ENCODE results near the gene AGPAT4. TPM values are rescaled to one million over a fixed set of nuclear protein-coding genes. Genes with fewer than 3 reads are reported as not detected.

AGPAT4 gene
- total and polyA plus RNA-seq, 2 of the 13 experiments (the other 11 are each of a cell fraction or from before 2014, with no cell fraction given) = 0.07 to 0.13 TPM

DNA sequence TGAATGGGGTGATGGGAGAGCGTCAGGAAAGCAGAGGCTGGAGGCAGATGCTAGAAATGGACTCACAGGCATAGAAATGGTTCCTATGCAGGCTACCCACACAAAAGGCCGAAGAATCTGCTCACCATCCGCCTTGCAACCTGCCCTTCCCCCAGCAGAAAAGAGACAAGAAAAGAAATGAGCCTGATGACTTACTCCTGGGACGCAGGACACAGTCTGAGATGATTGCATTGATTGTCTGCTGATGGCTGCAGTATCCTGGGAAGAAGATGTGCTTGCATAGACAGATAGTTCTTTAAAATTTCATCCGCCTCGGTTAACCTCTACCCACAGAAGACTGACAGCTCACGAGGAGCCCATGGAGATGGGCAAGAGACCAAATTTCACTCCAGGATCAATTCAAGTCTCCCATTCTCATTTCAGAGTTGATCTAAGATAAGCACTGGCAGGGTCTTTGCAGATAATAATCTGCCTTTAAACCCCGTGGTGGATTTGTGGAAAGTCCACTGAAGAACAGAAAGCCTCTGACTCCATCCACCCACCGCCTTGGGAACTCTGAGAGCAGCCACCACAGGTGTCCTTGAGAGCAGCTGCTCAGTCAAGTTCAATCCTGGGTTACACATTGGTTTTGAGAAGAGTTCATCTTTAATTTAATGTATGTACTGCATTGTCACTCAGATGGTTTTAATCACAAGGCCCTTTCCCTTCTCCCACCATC lies 7.2 kb downstream of the AGPAT4 start:
- Histone ChIP-seq H3K9ac (ENCODE audit: insufficient read depth, low read depth, low read length) (no peak overlapping the region), H3K27me3 (ENCODE audit: control insufficient read depth in 1 of 2, insufficient read depth in 2 of 2, low read length in 2 of 2) (0 out of 5 replicates have a peak, but pooled peaks cover 0 to 5% of the 10 kb centered on the region in 2 experiments), H3K4me1 (ENCODE audit: insufficient read depth, low read length) (no peaks in the 10 kb centered on the region), H3K36me3 (replicated peaks in 1 of 2; ENCODE audit: control insufficient read depth in 1 of 2, insufficient read depth in 2 of 2, low read length in 2 of 2) (no peaks in the 10 kb centered on the region), H2AFZ (ENCODE audit: low read length) (no peak overlapping the region), H3K4me2 (ENCODE audit: low read depth, low read length) (no peak overlapping the region), H3K4me3 (replicated peaks in 1 of 3; ENCODE audit: insufficient read depth in 1 of 3, low read depth in 2 of 3, low read length in 3 of 3) (no peak overlapping the region), H3K27ac (ENCODE audit: extremely low read length, insufficient read depth, low read length) (no peak overlapping the region), H4K20me1 (ENCODE audit: insufficient read depth, low read length) (no peaks in the 10 kb centered on the region), H3K9me3 (ENCODE audit: low read length) (no peaks in the 10 kb centered on the region), H3K79me2 (ENCODE audit: insufficient read depth, low read length) (no peaks in the 10 kb centered on the region)
- DNase-seq (ENCODE audit: low spot score) (no peak), ATAC-seq (no peak), FAIRE-seq (no peak)
- POLR2A ChIA-PET = no interaction called here
- 26% methylated on average over 9 of the region's 9 CpGs for WGBS (ENCODE audit: low lambda C conversion rate)
- no peak for TF ChIP-seq PTBP1 (IDR thresholded peaks at IDR 0.05; ENCODE audit: low read depth, low read length, poor library complexity, severe bottlenecking)
- TF ChIP-seq RFX3 (CRISPR knock-in tag; IDR thresholded peaks at IDR 0.05) = no peak
- no peak for TF ChIP-seq ZNF552 (CRISPR knock-in tag; IDR thresholded peaks at IDR 0.05; ENCODE audit: borderline replicate concordance)
- TF ChIP-seq NFIC (IDR thresholded peaks at IDR 0.05; ENCODE audit: low read length) = no peak
- no TSS peak for BruUV-seq (replicated peaks)
- intact Hi-C loops (cut with micrococcal nuclease; ENCODE audit: unreplicated experiment) (no loop called here), in situ Hi-C loops (cut with HindIII; ENCODE audit: extremely low pct_ligation_motif_present, low pct_unique_long_range_greater_than_20kb) (no loop called here)
- CTCF ChIA-PET (ENCODE audit: low intra/inter-chr PET ratio, low total read pairs) = no interaction called here

DNA sequence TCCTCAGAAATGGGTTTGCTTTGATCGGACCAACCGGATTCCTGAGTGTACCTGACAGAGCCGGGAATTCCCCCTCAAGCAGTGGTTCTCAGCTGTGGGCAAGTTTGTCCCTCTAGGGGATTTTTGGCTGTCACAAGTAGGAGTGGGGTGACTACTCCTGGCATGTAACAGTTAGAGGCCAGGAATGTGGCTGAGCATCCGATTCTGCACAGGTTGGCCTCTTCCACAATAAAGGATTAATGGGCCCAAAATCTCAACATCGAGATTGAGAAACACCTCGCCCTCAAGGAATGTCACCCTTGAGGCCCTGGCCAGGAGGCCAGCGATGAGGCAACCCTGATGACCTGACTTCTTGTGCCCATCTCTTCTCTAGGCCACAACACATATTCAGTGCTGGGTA lies 7.9 kb downstream of the AGPAT4 start:
- intact Hi-C loops (cut with micrococcal nuclease; ENCODE audit: unreplicated experiment) (no loop called here), in situ Hi-C loops (cut with HindIII; ENCODE audit: extremely low pct_ligation_motif_present, low pct_unique_long_range_greater_than_20kb) (no loop called here)
- Histone ChIP-seq H3K4me1 (ENCODE audit: insufficient read depth, low read length) (no peaks in the 10 kb centered on the region), H3K27ac (ENCODE audit: extremely low read length, insufficient read depth, low read length) (no peak overlapping the region), H3K27me3 (ENCODE audit: control insufficient read depth in 1 of 2, insufficient read depth in 2 of 2, low read length in 2 of 2) (0 out of 5 replicates have a peak, but pooled peaks cover 0 to under 1% of the 10 kb centered on the region in 2 experiments), H3K79me2 (ENCODE audit: insufficient read depth, low read length) (no peaks in the 10 kb centered on the region), H3K36me3 (replicated peaks in 1 of 2; ENCODE audit: control insufficient read depth in 1 of 2, insufficient read depth in 2 of 2, low read length in 2 of 2) (no peaks in the 10 kb centered on the region), H3K4me2 (ENCODE audit: low read depth, low read length) (no peak overlapping the region), H4K20me1 (ENCODE audit: insufficient read depth, low read length) (no peaks in the 10 kb centered on the region), H3K9me3 (ENCODE audit: low read length) (no peaks in the 10 kb centered on the region), H3K9ac (ENCODE audit: insufficient read depth, low read depth, low read length) (no peak overlapping the region), H2AFZ (ENCODE audit: low read length) (no peak overlapping the region), H3K4me3 (replicated peaks in 1 of 3; ENCODE audit: insufficient read depth in 1 of 3, low read depth in 2 of 3, low read length in 3 of 3) (no peak overlapping the region)
- ATAC-seq = no peak
- no TSS peak for BruUV-seq (replicated peaks)
- ChIA-PET POLR2A (no interaction called here), CTCF (ENCODE audit: low intra/inter-chr PET ratio, low total read pairs) (no interaction called here)
- FAIRE-seq = no peak
- DNase-seq (ENCODE audit: low spot score) = no peak
- WGBS (ENCODE audit: low lambda C conversion rate) = 35% methylated on average over 6 of the region's 7 CpGs
- TF ChIP-seq ZBTB7A (CRISPR knock-in tag; IDR thresholded peaks at IDR 0.05) (no peak), HDAC6 (IDR thresholded peaks at IDR 0.05; ENCODE audit: low read depth, low read length) (no peak), JUNB (CRISPR knock-in tag; IDR thresholded peaks at IDR 0.05; ENCODE audit: borderline replicate concordance) (no peak), RBAK (CRISPR knock-in tag; IDR thresholded peaks at IDR 0.05) (no peak), ZBTB20 (CRISPR knock-in tag; IDR thresholded peaks at IDR 0.05; ENCODE audit: borderline replicate concordance, low read depth) (no peak), ZNF574 (CRISPR knock-in tag; IDR thresholded peaks at IDR 0.05) (no peak), EZH2 (conservative IDR thresholded peaks at IDR 0.05; ENCODE audit: low read depth, low read length) (no peak)
- TF ChIP-seq, protein P1, sequence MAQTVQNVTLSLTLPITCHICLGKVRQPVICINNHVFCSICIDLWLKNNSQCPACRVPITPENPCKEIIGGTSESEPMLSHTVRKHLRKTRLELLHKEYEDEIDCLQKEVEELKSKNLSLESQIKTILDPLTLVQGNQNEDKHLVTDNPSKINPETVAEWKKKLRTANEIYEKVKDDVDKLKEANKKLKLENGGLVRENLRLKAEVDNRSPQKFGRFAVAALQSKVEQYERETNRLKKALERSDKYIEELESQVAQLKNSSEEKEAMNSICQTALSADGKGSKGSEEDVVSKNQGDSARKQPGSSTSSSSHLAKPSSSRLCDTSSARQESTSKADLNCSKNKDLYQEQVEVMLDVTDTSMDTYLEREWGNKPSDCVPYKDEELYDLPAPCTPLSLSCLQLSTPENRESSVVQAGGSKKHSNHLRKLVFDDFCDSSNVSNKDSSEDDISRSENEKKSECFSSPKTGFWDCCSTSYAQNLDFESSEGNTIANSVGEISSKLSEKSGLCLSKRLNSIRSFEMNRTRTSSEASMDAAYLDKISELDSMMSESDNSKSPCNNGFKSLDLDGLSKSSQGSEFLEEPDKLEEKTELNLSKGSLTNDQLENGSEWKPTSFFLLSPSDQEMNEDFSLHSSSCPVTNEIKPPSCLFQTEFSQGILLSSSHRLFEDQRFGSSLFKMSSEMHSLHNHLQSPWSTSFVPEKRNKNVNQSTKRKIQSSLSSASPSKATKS (CRISPR knock-in tag; IDR thresholded peaks at IDR 0.05) = no peak

All from HepG2 (cell line).